ENCODE results near the gene PPP3R1. TPM values are rescaled to one million over a fixed set of nuclear protein-coding genes. Genes with fewer than 3 reads are reported as not detected.

The PPP3R1 gene
- polyA plus RNA-seq, 4 donors = 18.1 to 41.9 (median 22.4) TPM

- Histone ChIP-seq H3K4me3 (ENCODE audit: low read depth in 1 of 3, low read length in 3 of 3) (peak within 1 kb of the TSS; percentile 78 to 87 (median 84)), H3K36me3 (ENCODE audit: control insufficient read depth in 3 of 3, insufficient read depth in 2 of 3, low read depth in 1 of 3, low read length in 3 of 3) (peaks cover 2 to 7% (median 4%) of the 10 kb centered on the region in 3 donors), H3K27ac (ENCODE audit: low read depth in 1 of 3, low read length in 2 of 3) (peak within 1 kb of the TSS; percentile 63 to 100 (median 84)), H3K4me1 (ENCODE audit: control insufficient read depth in 3 of 3, insufficient read depth in 2 of 3, low read depth in 1 of 3, low read length in 2 of 3) (peaks cover 0 to 7% (median 6%) of the 10 kb centered on the region in 3 donors), H3K27me3 (ENCODE audit: control insufficient read depth in 3 of 3, insufficient read depth in 3 of 3, low read length in 3 of 3) (no peaks in the 10 kb centered on the region), H3K9me3 (ENCODE audit: control insufficient read depth in 2 of 2, insufficient read depth in 1 of 2, low read depth in 1 of 2, low read length in 1 of 2) (no peaks in the 10 kb centered on the region)
- DNase-seq (peak; percentile 97 to 98), FAIRE-seq (no peak)
- WGBS, 3 donors = 0 to 1% (median 1%) methylated on average over 44 of the region's 44 CpGs
These were observed 94.8 kb downstream of the PPP3R1 start, which contains the start of gene PNO1 for GRCh38 chr2:68157402-68158133. PNO1 (plus strand) TSS chr2:68157888; CDS start chr2:68157935, 47 bp downstream.

- peaks cover 2 to 5% (median 4%) of the 10 kb centered on the region in 3 donors for H3K36me3 ChIP-seq (ENCODE audit: control insufficient read depth in 3 of 3, insufficient read depth in 2 of 3, low read depth in 1 of 3, low read length in 3 of 3)
- H3K9me3 ChIP-seq (ENCODE audit: control insufficient read depth in 2 of 2, insufficient read depth in 1 of 2, low read depth in 1 of 2, low read length in 1 of 2) = no peaks in the 10 kb centered on the region
- DNase-seq (no peak), FAIRE-seq (no peak)
- H3K4me1 ChIP-seq (ENCODE audit: control insufficient read depth in 3 of 3, insufficient read depth in 2 of 3, low read depth in 1 of 3, low read length in 2 of 3) = peaks cover 0 to 7% (median 6%) of the 10 kb centered on the region in 3 donors
- 0 to 1% (median 0%) methylated on average over 28 of the region's 28 CpGs for WGBS, 3 donors
- peak overlapping the region; percentile 73 to 84 (median 78) for H3K4me3 ChIP-seq (ENCODE audit: low read depth in 1 of 3, low read length in 3 of 3)
- no peaks in the 10 kb centered on the region for H3K27me3 ChIP-seq (ENCODE audit: control insufficient read depth in 3 of 3, insufficient read depth in 3 of 3, low read length in 3 of 3)
- peak overlapping the region; percentile 63 to 100 (median 84) for H3K27ac ChIP-seq (ENCODE audit: low read depth in 1 of 3, low read length in 2 of 3)
These were observed 95.3 kb downstream of the PPP3R1 start for GRCh38 chr2:68157002-68157401.

GRCh38 chr2:68156419-68156818, 95.9 kb downstream of the PPP3R1 start:
- Histone ChIP-seq H3K36me3 (ENCODE audit: control insufficient read depth in 3 of 3, insufficient read depth in 2 of 3, low read depth in 1 of 3, low read length in 3 of 3) (peaks cover 2 to 4% (median 3%) of the 10 kb centered on the region in 3 donors), H3K9me3 (ENCODE audit: control insufficient read depth in 2 of 2, insufficient read depth in 1 of 2, low read depth in 1 of 2, low read length in 1 of 2) (no peaks in the 10 kb centered on the region), H3K4me1 (ENCODE audit: control insufficient read depth in 3 of 3, insufficient read depth in 2 of 3, low read depth in 1 of 3, low read length in 2 of 3) (peaks cover 0 to 7% (median 6%) of the 10 kb centered on the region in 3 donors), H3K4me3 (ENCODE audit: low read depth in 1 of 3, low read length in 3 of 3) (peak overlapping the region; percentile 73 to 84 (median 78)), H3K27me3 (ENCODE audit: control insufficient read depth in 3 of 3, insufficient read depth in 3 of 3, low read length in 3 of 3) (no peaks in the 10 kb centered on the region), H3K27ac (ENCODE audit: low read depth in 1 of 3, low read length in 2 of 3) (no peak overlapping the region)
- DNase-seq (no peak), FAIRE-seq (no peak)
- 4 to 11% (median 6%) methylated on average over 3 of the region's 3 CpGs for WGBS, 3 donors

- 96 to 98% (median 97%) methylated on average over 7 of the region's 7 CpGs for WGBS, 3 donors
- Histone ChIP-seq H3K36me3 (ENCODE audit: control insufficient read depth in 3 of 3, insufficient read depth in 2 of 3, low read depth in 1 of 3, low read length in 3 of 3) (peaks cover 2 to 3% (median 2%) of the 10 kb centered on the region in 3 donors), H3K9me3 (ENCODE audit: control insufficient read depth in 2 of 2, insufficient read depth in 1 of 2, low read depth in 1 of 2, low read length in 1 of 2) (no peaks in the 10 kb centered on the region), H3K4me1 (ENCODE audit: control insufficient read depth in 3 of 3, insufficient read depth in 2 of 3, low read depth in 1 of 3, low read length in 2 of 3) (peaks cover 0 to 7% (median 6%) of the 10 kb centered on the region in 3 donors), H3K4me3 (ENCODE audit: low read depth in 1 of 3, low read length in 3 of 3) (no peak overlapping the region), H3K27me3 (ENCODE audit: control insufficient read depth in 3 of 3, insufficient read depth in 3 of 3, low read length in 3 of 3) (no peaks in the 10 kb centered on the region), H3K27ac (ENCODE audit: low read depth in 1 of 3, low read length in 2 of 3) (no peak overlapping the region)
- DNase-seq (no peak), FAIRE-seq (no peak)
These were observed 96.7 kb downstream of the PPP3R1 start for GRCh38 chr2:68155618-68156017.

- Histone ChIP-seq H3K27me3 (ENCODE audit: control insufficient read depth in 3 of 3, insufficient read depth in 3 of 3, low read length in 3 of 3) (no peaks in the 10 kb centered on the region), H3K36me3 (ENCODE audit: control insufficient read depth in 3 of 3, insufficient read depth in 2 of 3, low read depth in 1 of 3, low read length in 3 of 3) (peaks cover 0 to 2% (median 0%) of the 10 kb centered on the region in 3 donors), H3K4me1 (ENCODE audit: control insufficient read depth in 3 of 3, insufficient read depth in 2 of 3, low read depth in 1 of 3, low read length in 2 of 3) (peaks cover 0 to 3% (median 0%) of the 10 kb centered on the region in 3 donors), H3K4me3 (ENCODE audit: low read depth in 1 of 3, low read length in 3 of 3) (no peak overlapping the region), H3K9me3 (ENCODE audit: control insufficient read depth in 2 of 2, insufficient read depth in 1 of 2, low read depth in 1 of 2, low read length in 1 of 2) (no peaks in the 10 kb centered on the region), H3K27ac (ENCODE audit: low read depth in 1 of 3, low read length in 2 of 3) (no peak overlapping the region)
- FAIRE-seq = no peak
- no peak for DNase-seq
- 58 to 79% (median 66%) methylated on average over 3 of the region's 3 CpGs for WGBS, 3 donors
These were observed 99.5 kb downstream of the PPP3R1 start for GRCh38 chr2:68152681-68153347.

- no peaks in the 10 kb centered on the region for H3K27me3 ChIP-seq (ENCODE audit: control insufficient read depth in 3 of 3, insufficient read depth in 3 of 3, low read length in 3 of 3)
- peaks cover 0 to 2% (median 0%) of the 10 kb centered on the region in 3 donors for H3K36me3 ChIP-seq (ENCODE audit: control insufficient read depth in 3 of 3, insufficient read depth in 2 of 3, low read depth in 1 of 3, low read length in 3 of 3)
- H3K4me3 ChIP-seq (ENCODE audit: low read depth in 1 of 3, low read length in 3 of 3) = no peak overlapping the region
- FAIRE-seq = no peak
- H3K9me3 ChIP-seq (ENCODE audit: control insufficient read depth in 2 of 2, insufficient read depth in 1 of 2, low read depth in 1 of 2, low read length in 1 of 2) = no peaks in the 10 kb centered on the region
- no peaks in the 10 kb centered on the region for H3K4me1 ChIP-seq (ENCODE audit: control insufficient read depth in 3 of 3, insufficient read depth in 2 of 3, low read depth in 1 of 3, low read length in 2 of 3)
- no peak overlapping the region for H3K27ac ChIP-seq (ENCODE audit: low read depth in 1 of 3, low read length in 2 of 3)
- no peak for DNase-seq
These were observed 101.3 kb downstream of the PPP3R1 start for GRCh38 chr2:68151037-68151436.

GRCh38 chr2:68141875-68142274, 110.5 kb downstream of the PPP3R1 start:
- Histone ChIP-seq H3K9me3 (ENCODE audit: control insufficient read depth in 2 of 2, insufficient read depth in 1 of 2, low read depth in 1 of 2, low read length in 1 of 2) (no peaks in the 10 kb centered on the region), H3K36me3 (ENCODE audit: control insufficient read depth in 3 of 3, insufficient read depth in 2 of 3, low read depth in 1 of 3, low read length in 3 of 3) (peaks cover 0 to 2% (median 0%) of the 10 kb centered on the region in 3 donors), H3K27me3 (ENCODE audit: control insufficient read depth in 3 of 3, insufficient read depth in 3 of 3, low read length in 3 of 3) (no peaks in the 10 kb centered on the region), H3K27ac (ENCODE audit: low read depth in 1 of 3, low read length in 2 of 3) (no peak overlapping the region), H3K4me3 (ENCODE audit: low read depth in 1 of 3, low read length in 3 of 3) (no peak overlapping the region), H3K4me1 (ENCODE audit: control insufficient read depth in 3 of 3, insufficient read depth in 2 of 3, low read depth in 1 of 3, low read length in 2 of 3) (no peaks in the 10 kb centered on the region)
- no peak for FAIRE-seq
- 93 to 98% (median 95%) methylated on average over 2 of the region's 2 CpGs for WGBS, 3 donors
- DNase-seq = no peak

- Histone ChIP-seq H3K4me1 (ENCODE audit: control insufficient read depth in 3 of 3, insufficient read depth in 2 of 3, low read depth in 1 of 3, low read length in 2 of 3) (peaks cover 0 to 8% (median 0%) of the 10 kb centered on the region in 3 donors), H3K36me3 (ENCODE audit: control insufficient read depth in 3 of 3, insufficient read depth in 2 of 3, low read depth in 1 of 3, low read length in 3 of 3) (peaks cover 0 to 6% (median 2%) of the 10 kb centered on the region in 3 donors), H3K4me3 (ENCODE audit: low read depth in 1 of 3, low read length in 3 of 3) (no peak overlapping the region), H3K27ac (ENCODE audit: low read depth in 1 of 3, low read length in 2 of 3) (no peak overlapping the region), H3K9me3 (ENCODE audit: control insufficient read depth in 2 of 2, insufficient read depth in 1 of 2, low read depth in 1 of 2, low read length in 1 of 2) (no peaks in the 10 kb centered on the region), H3K27me3 (ENCODE audit: control insufficient read depth in 3 of 3, insufficient read depth in 3 of 3, low read length in 3 of 3) (no peaks in the 10 kb centered on the region)
- peak; percentile 27 to 48 for DNase-seq
- FAIRE-seq = no peak
- 29 to 55% (median 45%) methylated on average over 7 of the region's 7 CpGs for whole genome bisulfite sequencing, 3 donors
These were observed 116.6 kb downstream of the PPP3R1 start for GRCh38 chr2:68135448-68136320.
